Spleen (tissue), 11 donors: ENCODE results near the gene SLC34A3. TPM values are rescaled to one million over a fixed set of nuclear protein-coding genes. Genes with fewer than 3 reads are reported as not detected.

Experiments
- DNase-seq: peaks from one replicate; pipeline ENCODE4 v3.0.0-alpha.2; 2020
- H3K27ac ChIP-seq, 8 donors: fragments of 200-600 bp; sonication (generic) in 7 of 8; 1 replicate in 4 of 8; 2 replicates in 4 of 8; pipeline versions ENCODE4 v1.5.0 to v1.8.0; 2016 to 2021; ENCODE audit warnings: inconsistent platforms in 4 of 8, mild to moderate bottlenecking in 4 of 8, moderate library complexity in 1 of 8
- H3K27me3 ChIP-seq, 7 donors: fragments of 200-600 bp; sonication (generic) in 6 of 7; replicated peaks in 1 of 7; 1 replicate in 4 of 7; 2 replicates in 3 of 7; pipeline versions ENCODE4 v1.5.0 to v1.8.0; 2016 to 2021; ENCODE audit warnings: inconsistent platforms in 3 of 7, mild to moderate bottlenecking in 1 of 7
- H3K36me3 ChIP-seq, 6 donors: fragments of 200-600 bp; sonication (generic) in 5 of 6; 1 replicate in 4 of 6; 2 replicates in 2 of 6; pipeline versions ENCODE4 v1.5.0 to v1.8.0; 2016 to 2021; ENCODE audit warnings: inconsistent platforms in 2 of 6
- H3K4me1 ChIP-seq, 6 donors: fragments of 200-600 bp; sonication (generic) in 5 of 6; 1 replicate in 3 of 6; 2 replicates in 3 of 6; pipeline versions ENCODE4 v1.5.0 to v1.8.0; 2016 to 2021; ENCODE audit warnings: inconsistent platforms in 3 of 6
- H3K4me3 ChIP-seq, 8 donors: fragments of 200-600 bp; sonication (generic) in 7 of 8; 1 replicate in 4 of 8; 2 replicates in 4 of 8; pipeline versions ENCODE4 v1.5.0 to v1.8.0; 2016 to 2021; ENCODE audit warnings: inconsistent platforms in 4 of 8, mild to moderate bottlenecking in 4 of 8, moderate library complexity in 2 of 8
- H3K9me3 ChIP-seq, 8 donors: fragments of 200-600 bp; sonication (generic) in 7 of 8; 1 replicate in 4 of 8; 2 replicates in 4 of 8; pipeline versions ENCODE4 v1.5.0 to v1.8.0; 2016 to 2021; ENCODE audit warnings: inconsistent platforms in 4 of 8
- CTCF ChIP-seq, 11 experiments: fragments of 200-600 bp in 7 of 11; fragments of 450-650 bp in 4 of 11; sonication (generic) in 4 of 11; IDR thresholded peaks in 8 of 11; conservative IDR thresholded peaks in 3 of 11; 1 replicate in 7 of 11; 2 replicates in 4 of 11; pipeline versions ENCODE4 v1.4.0 to v1.8.0; 2016 to 2021; ENCODE audit warnings: antibody characterized with exemption in 11 of 11, inconsistent platforms in 4 of 11, mild to moderate bottlenecking in 1 of 11
- POLR2A ChIP-seq, 3 donors: fragments of 450-650 bp; IDR thresholded peaks; one replicate each; pipeline ENCODE4 v1.5.1; 2017; ENCODE audit warnings: antibody characterized with exemption in 3 of 3, mild to moderate bottlenecking in 1 of 3
- POLR2AphosphoS5 ChIP-seq, 3 donors: sonication (generic); formaldehyde crosslinking; IDR thresholded peaks; one replicate each; pipeline ENCODE4 v1.5.1; 2017; ENCODE audit warnings: antibody characterized with exemption in 3 of 3
- WGBS, 5 donors: extraction: QIAGEN DNeasy Blood & Tissue Kit in 3 of 5; methylation state at CpG; one replicate each; pipeline versions ENCODE4 v1.1.5 to v1.1.7; 2013 to 2018; 5-methylcytosine and 5-hydroxymethylcytosine counted together
- intact Hi-C: fragments of 100-400 bp; cut with DNase I; formaldehyde crosslinking; loops from one replicate; pipeline ENCODE4 v1.15.0; 2023; ENCODE audit warnings: low total_unique reads
- polyA plus RNA-seq, 3 donors: library from polyadenylated mRNA; stranded (reverse); fragments of 200-250 nt; gene quantifications; one replicate each; pipeline ENCODE4 v1.2.1, GENCODE V29; 2013
- total RNA-seq, 7 donors: library from RNA; depleted of rRNA in 3 of 7; stranded (reverse); fragments of >200 nt in 3 of 7; fragmentation: NEBNext Ultra II Directional in 4 of 7; extraction: Animal tissue kit (Norgen Biotek cat#: 25700) in 4 of 7; gene quantifications; one replicate each; pipeline versions ENCODE4 v1.1.0 to v1.2.1, GENCODE V29; 2016 to 2021
- donor health status: healthy with polysubstance abuse.
- donor health status: DM: no; HTN: no; CAD: no; lungs with moderate emphysema.
- donor health status: DM: no; HTN: no; CAD: no.
- donor health status: Bipolar disorder and iron deficiency.
- donor health status: healthy.
- donor health status: DM: no; HTN: no; CAD: no.
- donor health status: DM: yes; HTN: yes; CAD: no.

Gene SLC34A3
- total and polyA plus RNA-seq, 10 donors: not detected

GRCh38 chr9:137232101-137232500 is 1.4 kb downstream of the SLC34A3 start:
- WGBS, 5 donors: 59 to 89% (median 75%) methylated on average over 5 to 10 of the region's 10 CpGs
- no peak for DNase-seq
- H3K9me3 ChIP-seq: no peaks in the 10 kb centered on the region
- no peaks in the 10 kb centered on the region for H3K36me3 ChIP-seq
- intact Hi-C loops: no loop called here
- H3K27ac ChIP-seq: no peak overlapping the region
- H3K4me3 ChIP-seq: no peak overlapping the region
- peaks cover 0 to 87% (median 45%) of the 10 kb centered on the region in 7 donors for H3K27me3 ChIP-seq
- TF ChIP-seq POLR2AphosphoS5 (IDR thresholded peaks at IDR 0.05) (no peak), CTCF (IDR thresholded peaks at IDR 0.05 in 8 of 11, conservative IDR thresholded peaks at IDR 0.05 in 3 of 11) (no peak), POLR2A (IDR thresholded peaks at IDR 0.05) (no peak)
- H3K4me1 ChIP-seq: peaks cover 11 to 38% (median 34%) of the 10 kb centered on the region in 6 donors

GRCh38 chr9:137232510-137232909 is 1.8 kb downstream of the SLC34A3 start:
- peaks cover 0 to 83% (median 45%) of the 10 kb centered on the region in 7 donors for H3K27me3 ChIP-seq

DNA sequence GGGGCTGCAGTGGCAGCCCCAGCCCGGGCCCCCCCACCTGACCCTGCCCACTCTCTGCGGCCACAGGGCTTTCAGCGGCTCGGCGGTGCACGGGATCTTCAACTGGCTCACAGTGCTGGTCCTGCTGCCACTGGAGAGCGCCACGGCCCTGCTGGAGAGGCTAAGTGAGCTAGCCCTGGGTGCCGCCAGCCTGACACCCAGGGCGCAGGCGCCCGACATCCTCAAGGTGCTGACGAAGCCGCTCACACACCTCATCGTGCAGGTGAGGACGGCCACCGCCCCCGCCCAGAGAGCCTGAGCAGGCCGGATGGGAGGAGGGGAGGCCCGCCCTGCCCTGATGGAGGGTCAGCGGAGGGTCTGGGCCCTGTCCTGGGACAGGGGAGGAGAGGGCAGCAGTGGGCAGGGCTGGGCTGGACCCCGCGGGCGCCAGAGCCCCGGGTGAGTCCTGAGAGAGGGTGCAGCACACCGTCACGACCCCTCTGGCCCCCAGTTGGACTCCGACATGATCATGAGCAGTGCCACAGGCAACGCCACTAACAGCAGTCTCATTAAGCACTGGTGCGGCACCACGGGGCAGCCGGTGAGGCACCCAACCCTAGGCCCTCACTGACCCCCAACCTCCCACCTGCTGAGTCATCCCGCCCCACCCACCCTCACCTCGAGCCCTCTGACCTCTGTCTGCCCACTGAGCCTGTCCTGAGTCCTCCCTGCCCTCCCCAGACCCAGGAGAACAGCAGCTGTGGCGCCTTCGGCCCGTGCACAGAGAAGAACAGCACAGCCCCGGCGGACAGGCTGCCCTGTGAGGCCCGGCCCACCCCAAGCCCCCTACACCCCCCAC is 2.7 kb downstream of the SLC34A3 start:
- Histone ChIP-seq H3K4me1 (peaks cover 11 to 44% (median 36%) of the 10 kb centered on the region in 6 donors), H3K27me3 (peaks cover 0 to 76% (median 41%) of the 10 kb centered on the region in 7 donors), H3K9me3 (no peaks in the 10 kb centered on the region), H3K4me3 (no peak overlapping the region), H3K27ac (no peak overlapping the region), H3K36me3 (no peaks in the 10 kb centered on the region)
- intact Hi-C loops: no loop called here
- WGBS, 5 donors: 83 to 89% (median 84%) methylated on average over 23 to 40 of the region's 40 CpGs
- DNase-seq: no peak
- TF ChIP-seq POLR2A (IDR thresholded peaks at IDR 0.05) (no peak), CTCF (IDR thresholded peaks at IDR 0.05 in 8 of 11, conservative IDR thresholded peaks at IDR 0.05 in 3 of 11) (no peak), POLR2AphosphoS5 (IDR thresholded peaks at IDR 0.05) (no peak)

More at GRCh38 chr9:137232510-137232909, 1.8 kb downstream of the SLC34A3 start:
- H3K9me3 ChIP-seq: no peaks in the 10 kb centered on the region
- DNase-seq: no peak
- no peak overlapping the region for H3K4me3 ChIP-seq
- TF ChIP-seq POLR2A (IDR thresholded peaks at IDR 0.05) (no peak), POLR2AphosphoS5 (IDR thresholded peaks at IDR 0.05) (no peak), CTCF (IDR thresholded peaks at IDR 0.05 in 8 of 11, conservative IDR thresholded peaks at IDR 0.05 in 3 of 11) (no peak)
- intact Hi-C loops: no loop called here
- H3K4me1 ChIP-seq: peaks cover 11 to 38% (median 33%) of the 10 kb centered on the region in 6 donors
- no peak overlapping the region for H3K27ac ChIP-seq
- 69 to 84% (median 77%) methylated on average over 7 to 24 of the region's 24 CpGs for WGBS, 5 donors
- no peaks in the 10 kb centered on the region for H3K36me3 ChIP-seq

DNA sequence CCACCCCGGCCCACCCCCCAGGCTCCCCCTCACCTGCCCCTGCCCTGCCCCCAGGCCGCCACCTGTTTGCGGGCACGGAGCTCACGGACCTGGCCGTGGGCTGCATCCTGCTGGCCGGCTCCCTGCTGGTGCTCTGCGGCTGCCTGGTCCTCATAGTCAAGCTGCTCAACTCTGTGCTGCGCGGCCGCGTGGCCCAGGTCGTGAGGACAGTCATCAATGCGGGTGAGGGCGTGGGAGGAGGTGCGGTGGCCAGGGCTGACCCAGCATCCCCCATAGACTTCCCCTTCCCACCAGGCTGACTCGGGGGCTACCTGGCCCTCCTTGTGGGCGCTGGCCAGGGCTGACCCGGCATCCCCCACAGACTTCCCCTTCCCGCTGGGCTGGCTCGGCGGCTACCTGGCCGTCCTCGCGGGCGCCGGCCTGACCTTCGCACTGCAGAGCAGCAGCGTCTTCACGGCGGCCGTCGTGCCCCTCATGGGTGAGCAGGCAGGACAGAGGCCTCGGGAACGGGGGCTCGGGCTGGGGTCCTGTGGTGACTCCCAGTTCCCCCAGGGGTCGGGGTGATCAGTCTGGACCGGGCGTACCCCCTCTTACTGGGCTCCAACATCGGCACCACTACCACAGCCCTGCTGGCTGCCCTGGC is 3.5 kb downstream of the SLC34A3 start:
- WGBS, 5 donors: 60 to 77% (median 70%) methylated on average over 17 to 40 of the region's 40 CpGs
- Histone ChIP-seq H3K27ac (no peak overlapping the region), H3K27me3 (peaks cover 0 to 68% (median 32%) of the 10 kb centered on the region in 7 donors), H3K4me3 (no peak overlapping the region), H3K36me3 (no peaks in the 10 kb centered on the region), H3K4me1 (peaks cover 11 to 53% (median 44%) of the 10 kb centered on the region in 6 donors), H3K9me3 (no peaks in the 10 kb centered on the region)
- intact Hi-C loops: no loop called here
- DNase-seq: no peak
- TF ChIP-seq CTCF (IDR thresholded peaks at IDR 0.05 in 8 of 11, conservative IDR thresholded peaks at IDR 0.05 in 3 of 11) (no peak), POLR2AphosphoS5 (IDR thresholded peaks at IDR 0.05) (peak in 1 of 3 donors; percentile 35), POLR2A (IDR thresholded peaks at IDR 0.05) (no peak)
